GM12801 (cell line): ENCODE results near the gene LPP.

Source experiments
- CTCF ChIP-seq: IDR thresholded peaks from one replicate; pipeline ENCODE4 v1.5.1; 2011; ENCODE audit warnings: control low read depth; ENCODE audit not compliant: insufficient read length; ENCODE audit errors: extremely low read depth

The LPP gene

GRCh38 chr3:188295876-188296275 is 141.9 kb downstream of the LPP start:
- TF ChIP-seq CTCF, result no peak

- TF ChIP-seq CTCF, result no peak
These were observed 143.0 kb downstream of the LPP start for GRCh38 chr3:188296761-188297612.

- no peak for TF ChIP-seq CTCF
These were observed 144.6 kb downstream of the LPP start for GRCh38 chr3:188298585-188298984.

GRCh38 chr3:188299068-188299467 is 145.1 kb downstream of the LPP start:
- no peak for TF ChIP-seq CTCF

GRCh38 chr3:188299708-188300107 is 145.8 kb downstream of the LPP start:
- TF ChIP-seq CTCF, result no peak

GRCh38 chr3:188301147-188301546 is 147.2 kb downstream of the LPP start:
- no peak for TF ChIP-seq CTCF

GRCh38 chr3:188303286-188303799 is 149.4 kb downstream of the LPP start:
- TF ChIP-seq CTCF, result no peak
